Superior temporal gyrus (tissue), 1 donor: Measurements from ENCODE around the gene KCNIP3.

Experiments used
- DNase-seq: peaks from one replicate; pipeline ENCODE4 v3.0.0-alpha.2; 2016; ENCODE audit errors: extremely low spot score

Gene KCNIP3

GRCh38 chr2:95274291-95275150 is 22.6 kb upstream of the KCNIP3 start, which contains the start of gene PROM2:
PROM2 (plus strand) TSS chr2:95274449; CDS start chr2:95274586, 137 bp downstream.
- DNase-seq, result no peak

DNA sequence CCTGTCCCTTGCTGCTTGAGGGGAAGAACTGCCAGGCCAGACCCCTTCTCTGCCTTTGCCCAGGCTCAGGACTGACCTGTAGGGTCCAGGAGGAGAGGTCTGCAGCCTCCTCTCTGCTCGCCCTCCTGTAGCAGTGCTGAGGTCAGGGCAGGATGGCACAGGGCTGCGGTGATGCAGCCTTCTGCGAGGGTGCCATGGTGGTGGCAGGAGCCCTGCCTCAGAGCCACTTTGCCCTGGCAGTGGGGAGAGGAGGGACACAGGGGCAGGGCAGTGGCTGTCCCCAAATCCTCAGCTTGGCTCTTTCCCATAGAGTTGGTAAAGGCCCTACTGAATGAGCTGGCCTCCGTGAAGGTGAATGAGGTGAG is 22.0 kb upstream of the KCNIP3 start:
- DNase-seq, result no peak

- DNase-seq, result no peak
Measured at GRCh38 chr2:95275601-95276243, 21.4 kb upstream of the KCNIP3 start.

GRCh38 chr2:95276244-95276887 is 20.8 kb upstream of the KCNIP3 start:
- no peak for DNase-seq

DNA sequence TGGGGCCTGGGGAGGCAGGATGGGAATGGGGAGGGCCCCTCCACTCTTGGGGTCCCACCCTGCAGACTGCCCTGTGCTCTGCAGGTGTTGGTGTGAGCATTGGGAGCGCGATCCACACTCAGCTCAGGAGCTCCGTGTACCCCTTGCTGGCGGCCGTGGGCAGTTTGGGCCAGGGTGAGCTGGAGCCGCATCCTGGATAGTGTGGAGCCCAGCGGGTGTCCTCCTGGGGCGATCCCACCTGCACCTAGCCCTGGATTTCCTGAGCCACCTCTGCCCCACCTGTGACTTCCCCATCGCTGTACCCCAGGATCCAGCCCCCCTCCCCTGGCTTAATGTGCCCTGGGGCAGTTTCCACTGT is 20.3 kb upstream of the KCNIP3 start:
- DNase-seq, result no peak

GRCh38 chr2:95277246-95277906 is 19.8 kb upstream of the KCNIP3 start:
- DNase-seq, result no peak

GRCh38 chr2:95278051-95278471 is 19.1 kb upstream of the KCNIP3 start:
- DNase-seq, result no peak

DNA sequence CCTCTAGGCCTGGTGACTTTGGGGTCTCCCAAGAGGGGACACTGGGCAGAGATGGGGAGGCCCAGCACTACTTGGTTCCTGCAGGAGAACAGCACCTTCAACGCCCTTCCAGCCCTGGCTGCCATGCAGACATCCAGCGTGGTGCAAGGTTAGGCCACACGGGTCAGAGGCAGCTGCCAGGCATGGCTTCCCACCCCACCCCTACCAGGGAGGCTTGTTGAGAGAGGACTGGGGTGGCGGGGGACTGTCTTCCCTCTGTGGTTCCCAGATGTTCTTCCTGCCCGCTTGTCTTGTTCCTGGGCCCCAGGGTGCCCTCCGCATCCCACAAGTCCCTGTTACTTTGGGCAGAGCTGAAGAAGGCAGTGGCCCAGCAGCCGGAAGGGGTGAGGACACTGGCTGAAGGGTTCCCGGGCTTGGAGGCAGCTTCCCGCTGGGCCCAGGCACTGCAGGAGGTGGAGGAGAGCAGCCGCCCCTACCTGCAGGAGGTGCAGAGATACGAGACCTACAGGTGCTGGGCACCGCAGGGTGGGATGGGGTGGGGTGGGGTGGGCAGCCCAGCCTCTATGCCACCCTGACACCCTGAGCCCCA is 18.4 kb upstream of the KCNIP3 start:
- DNase-seq, result no peak

GRCh38 chr2:95279435-95280035 is 17.6 kb upstream of the KCNIP3 start:
- DNase-seq, result no peak

GRCh38 chr2:95281071-95281470 is 16.1 kb upstream of the KCNIP3 start:
- no peak for DNase-seq

DNA sequence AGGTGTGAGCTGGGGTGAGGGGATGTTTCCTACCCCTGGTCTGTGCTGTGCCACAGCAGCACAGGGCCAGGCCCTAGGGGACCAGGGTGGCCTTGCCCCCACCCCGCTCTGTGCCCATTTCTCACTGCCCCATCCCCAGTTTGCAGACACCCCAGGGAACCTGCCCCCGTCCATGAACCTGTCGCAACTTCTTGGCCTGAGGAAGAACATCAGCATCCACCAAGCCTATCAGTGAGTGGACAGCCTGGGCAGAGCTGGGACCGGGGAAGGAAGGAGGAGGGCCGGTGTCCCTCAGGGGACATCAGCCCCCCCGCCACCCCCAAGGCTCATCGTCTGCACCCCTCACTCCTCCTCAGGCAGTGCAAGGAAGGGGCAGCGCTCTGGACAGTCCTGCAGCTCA is 15.4 kb upstream of the KCNIP3 start:
- no peak for DNase-seq

DNA sequence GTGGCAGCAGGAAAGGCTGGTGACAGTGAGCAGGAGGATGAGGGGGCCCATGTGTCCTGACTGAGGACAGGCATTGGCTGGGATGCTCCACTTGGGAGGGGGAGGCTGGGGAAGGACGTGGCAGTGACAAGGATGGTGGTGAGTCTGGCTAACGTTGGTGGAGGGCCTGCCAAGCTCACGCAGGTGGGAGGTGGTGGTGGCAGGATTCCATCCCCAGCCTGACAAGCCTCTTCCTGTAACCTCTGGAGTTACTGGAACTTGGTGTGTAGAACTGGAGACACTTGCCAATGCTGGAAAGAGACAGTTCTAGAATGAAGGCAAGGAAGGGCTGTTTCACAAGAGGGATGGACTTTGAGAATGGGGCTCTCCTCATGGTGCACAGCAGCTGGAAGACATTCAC is 14.7 kb upstream of the KCNIP3 start:
- no peak for DNase-seq

DNA sequence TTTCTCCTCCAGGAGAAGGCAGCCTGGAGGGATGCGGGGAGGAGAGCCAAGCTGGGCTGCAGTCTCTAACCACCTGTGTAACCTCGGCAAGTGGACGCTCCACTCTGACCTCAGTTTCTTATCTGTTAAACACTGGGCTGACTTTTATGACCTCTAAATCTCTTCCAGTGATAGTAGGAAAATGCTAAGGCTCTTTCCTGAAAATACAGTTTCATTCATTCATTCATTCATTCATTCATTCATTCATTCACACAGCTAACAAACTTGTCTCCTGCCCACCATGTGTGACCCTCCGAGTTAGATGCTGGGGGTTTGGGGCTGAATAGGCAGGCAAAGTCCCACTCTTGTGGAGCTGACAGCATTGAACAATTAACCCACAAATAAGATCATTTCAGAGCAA is 13.6 kb upstream of the KCNIP3 start:
- no peak for DNase-seq

GRCh38 chr2:95284886-95285541 is 12.1 kb upstream of the KCNIP3 start:
- no peak for DNase-seq

DNA sequence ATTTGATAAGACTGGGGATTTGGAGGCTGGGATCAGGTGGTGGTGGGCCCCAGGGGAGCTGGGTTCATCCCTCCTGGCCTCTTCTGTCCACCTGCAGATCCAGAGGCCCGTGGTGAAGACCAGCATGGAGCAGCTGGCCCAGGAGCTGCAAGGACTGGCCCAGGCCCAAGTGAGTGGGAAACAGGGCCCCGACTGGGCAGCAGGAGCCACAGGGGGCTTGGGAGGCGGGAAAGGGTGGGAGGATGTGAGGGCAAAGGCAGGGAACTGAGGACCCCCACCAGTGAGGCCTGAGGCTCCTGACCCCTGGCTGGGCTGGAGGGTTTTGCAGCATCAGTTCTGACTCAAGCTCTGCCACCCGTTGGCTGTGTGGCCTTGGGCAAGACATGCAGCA is 11.6 kb upstream of the KCNIP3 start:
- DNase-seq, result no peak

GRCh38 chr2:95287336-95287735 is 9.8 kb upstream of the KCNIP3 start:
- no peak for DNase-seq

GRCh38 chr2:95287806-95288205 is 9.3 kb upstream of the KCNIP3 start:
- DNase-seq, result no peak

DNA sequence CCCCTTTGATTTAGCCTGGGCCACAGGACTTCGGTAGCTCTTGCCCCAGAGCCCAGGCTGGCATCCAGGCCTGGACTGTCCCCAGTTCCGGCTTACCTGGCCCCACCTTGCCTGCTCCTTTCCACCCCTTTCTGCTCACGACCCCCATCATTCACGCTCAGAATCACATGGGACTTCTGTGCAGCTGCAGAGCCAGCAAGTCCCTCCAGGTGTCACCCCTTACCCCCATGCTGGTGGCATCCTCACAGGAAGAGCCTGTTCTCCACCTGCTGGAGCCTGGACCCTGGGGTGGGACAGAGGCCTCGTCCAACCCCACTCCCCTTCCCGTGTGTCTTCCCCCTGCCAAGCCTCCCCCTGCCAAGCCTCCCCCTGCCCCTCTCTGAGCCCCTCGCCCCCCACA is 7.9 kb upstream of the KCNIP3 start:
- DNase-seq, result no peak

DNA sequence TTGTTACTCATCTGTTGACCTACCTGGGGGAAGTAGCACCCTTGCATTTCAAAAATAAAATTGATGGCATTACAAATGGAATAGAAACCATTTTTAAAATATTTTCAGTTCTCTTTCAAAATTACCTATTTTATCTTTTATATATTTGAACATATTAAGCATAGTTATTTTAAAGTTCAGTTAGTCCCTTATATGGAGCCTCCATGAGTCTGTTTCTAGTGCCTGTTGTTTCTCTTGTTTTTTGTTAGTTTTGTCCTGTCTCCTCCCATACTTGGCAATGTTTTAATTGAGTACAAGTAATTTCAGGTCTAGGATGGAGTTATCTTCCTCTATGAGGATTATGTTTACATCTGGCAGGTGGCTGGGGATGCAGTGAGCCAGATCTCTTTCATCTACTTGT is 5.9 kb upstream of the KCNIP3 start:
- DNase-seq, result no peak

- no peak for DNase-seq
Measured at GRCh38 chr2:95292623-95293260, 4.4 kb upstream of the KCNIP3 start.
